Osteocyte (in vitro differentiated cells): ENCODE data around the gene KCNN4. TPM values are rescaled to one million over a fixed set of nuclear protein-coding genes. Genes with fewer than 3 reads are reported as not detected.

Experiments
- DNase-seq: peaks from one replicate; pipeline ENCODE4 v3.0.0; 2021; ENCODE audit warnings: mixed read lengths; ENCODE audit not compliant: unreplicated experiment; ENCODE audit errors: extremely low spot score
- H3K27ac Mint-ChIP-seq: one replicate; pipeline ENCODE4 v1.8.0; 2021; ENCODE audit warnings: mild to moderate bottlenecking, mixed read lengths; ENCODE audit not compliant: unreplicated experiment
- H3K27me3 Mint-ChIP-seq: one replicate; pipeline ENCODE4 v1.8.0; 2021; ENCODE audit warnings: mixed read lengths; ENCODE audit not compliant: unreplicated experiment
- H3K36me3 Mint-ChIP-seq: one replicate; pipeline ENCODE4 v1.8.0; 2021; ENCODE audit warnings: mixed read lengths; ENCODE audit not compliant: unreplicated experiment
- H3K4me1 Mint-ChIP-seq: one replicate; pipeline ENCODE4 v1.8.0; 2021; ENCODE audit warnings: mixed read lengths; ENCODE audit not compliant: unreplicated experiment
- H3K4me3 Mint-ChIP-seq: one replicate; pipeline ENCODE4 v1.8.0; 2021; ENCODE audit warnings: mild to moderate bottlenecking, moderate library complexity, mixed read lengths; ENCODE audit not compliant: unreplicated experiment
- H3K9me3 Mint-ChIP-seq: one replicate; pipeline ENCODE4 v1.8.0; 2021; ENCODE audit warnings: mixed read lengths; ENCODE audit not compliant: unreplicated experiment
- CTCF ChIP-seq: fragments of 200-600 bp; sonication (generic); IDR thresholded peaks from 2 replicates; pipeline ENCODE4 v1.5.0; 2021; ENCODE audit warnings: antibody characterized with exemption, mild to moderate bottlenecking, moderate library complexity
- total RNA-seq: library from RNA; stranded (reverse); gene quantifications from 2 replicates; pipeline ENCODE4 v1.2.1, GENCODE V29; 2021

Gene KCNN4
- total RNA-seq, 1 donor from 2014 or later: 0.64 TPM

- no peak overlapping the region for H3K27ac Mint-ChIP-seq
Measured at GRCh38 chr19:43782311-43782660, 1.5 kb upstream of the KCNN4 start.

GRCh38 chr19:43781630-43782310, 997 bp upstream of the KCNN4 start:
- H3K27me3 Mint-ChIP-seq: no peaks in the 10 kb centered on the region

More at GRCh38 chr19:43782311-43782660, 1.5 kb upstream of the KCNN4 start:
- TF ChIP-seq CTCF: no peak
- no peak overlapping the region for H3K4me3 Mint-ChIP-seq
- no peaks in the 10 kb centered on the region for H3K9me3 Mint-ChIP-seq
- no peak for DNase-seq
- H3K36me3 Mint-ChIP-seq: no peaks in the 10 kb centered on the region
- peaks cover 55% of the 10 kb centered on the region for H3K4me1 Mint-ChIP-seq
- H3K27me3 Mint-ChIP-seq: no peaks in the 10 kb centered on the region

GRCh38 chr19:43779820-43780219, 953 bp downstream of the KCNN4 start:
- H3K4me3 Mint-ChIP-seq: no peak overlapping the region
- H3K9me3 Mint-ChIP-seq: no peaks in the 10 kb centered on the region
- TF ChIP-seq CTCF: no peak
- DNase-seq: no peak
- peaks cover 60% of the 10 kb centered on the region for H3K4me1 Mint-ChIP-seq
- H3K36me3 Mint-ChIP-seq: no peaks in the 10 kb centered on the region
- H3K27me3 Mint-ChIP-seq: no peaks in the 10 kb centered on the region
- H3K27ac Mint-ChIP-seq: no peak overlapping the region

More at GRCh38 chr19:43781630-43782310, 997 bp upstream of the KCNN4 start:
- no peak for DNase-seq
- no peaks in the 10 kb centered on the region for H3K9me3 Mint-ChIP-seq
- H3K27ac Mint-ChIP-seq: no peak overlapping the region
- H3K36me3 Mint-ChIP-seq: no peaks in the 10 kb centered on the region
- H3K4me3 Mint-ChIP-seq: no peak overlapping the region
- H3K4me1 Mint-ChIP-seq: peaks cover 60% of the 10 kb centered on the region
- no peak for TF ChIP-seq CTCF

GRCh38 chr19:43779147-43779819, 1.5 kb downstream of the KCNN4 start:
- Mint-ChIP-seq H3K36me3 (no peaks in the 10 kb centered on the region), H3K27ac (no peak overlapping the region), H3K27me3 (no peaks in the 10 kb centered on the region), H3K9me3 (no peaks in the 10 kb centered on the region), H3K4me1 (peaks cover 59% of the 10 kb centered on the region), H3K4me3 (no peak overlapping the region)
- no peak for TF ChIP-seq CTCF
- DNase-seq: no peak

GRCh38 chr19:43778651-43779050, 2.1 kb downstream of the KCNN4 start:
- H3K27me3 Mint-ChIP-seq: no peaks in the 10 kb centered on the region
- no peak overlapping the region for H3K4me3 Mint-ChIP-seq
- no peak for TF ChIP-seq CTCF
- peaks cover 54% of the 10 kb centered on the region for H3K4me1 Mint-ChIP-seq
- H3K27ac Mint-ChIP-seq: no peak overlapping the region
- no peaks in the 10 kb centered on the region for H3K36me3 Mint-ChIP-seq
- H3K9me3 Mint-ChIP-seq: no peaks in the 10 kb centered on the region
- no peak for DNase-seq
